H1 (cell line): ENCODE data around the gene TBK1. TPM values are rescaled to one million over a fixed set of nuclear protein-coding genes. Genes with fewer than 3 reads are reported as not detected.

ENCODE experiments used
- CTCF ChIA-PET: fragments of 300-600 bp; sonication (Branson Sonifier 250); formaldehyde crosslinking; loops from one replicate; lab custom pipeline; 2021; ENCODE audit not compliant: partially characterized antibody; lab: Charles Lee
- POLR2A ChIA-PET: fragments of 300-600 bp; sonication (Branson Sonifier 250); formaldehyde crosslinking; loops from one replicate; lab custom pipeline; 2021; ENCODE audit warnings: inconsistent platforms; ENCODE audit not compliant: partially characterized antibody; lab: Charles Lee
- DNase-seq, 2 experiments: peaks; one replicate each; pipeline versions ENCODE4 v3.0.0 to v3.0.0-alpha.2; 2010 to 2022; ENCODE audit warnings: low spot score in 2 of 2, low read depth in 1 of 2, mixed read lengths in 1 of 2
- FAIRE-seq: peaks from 2 replicates; lab custom pipeline; 2011; peaks lifted over from hg19 to GRCh38; lab: Jason Lieb, UNC
- H2AFZ ChIP-seq: 2 replicates; pipeline ENCODE4 v1.8.1; 2012; ENCODE audit warnings: low read length, inconsistent platforms
- H2AK5ac ChIP-seq: 2 replicates; pipeline ENCODE4 v1.6.1; 2013; ENCODE audit warnings: low read depth, low read length
- H2BK120ac ChIP-seq: replicated peaks from 2 replicates; pipeline ENCODE3; 2013; ENCODE audit warnings: low read depth, low read length, inconsistent platforms
- H2BK12ac ChIP-seq: 2 replicates; pipeline ENCODE4 v1.6.1; 2013; ENCODE audit warnings: low read depth, low read length
- H2BK15ac ChIP-seq: 2 replicates; pipeline ENCODE4 v1.6.1; 2013; ENCODE audit warnings: low read length
- H2BK20ac ChIP-seq: 2 replicates; pipeline ENCODE4 v1.6.1; 2013; ENCODE audit warnings: low read length
- H2BK5ac ChIP-seq: 2 replicates; pipeline ENCODE4 v1.6.1; 2013; ENCODE audit warnings: low read depth, low read length
- H3K14ac ChIP-seq: 2 replicates; pipeline ENCODE4 v1.6.1; 2013; ENCODE audit warnings: inconsistent platforms; ENCODE audit not compliant: insufficient read length
- H3K18ac ChIP-seq: 2 replicates; pipeline ENCODE4 v1.6.1; 2013; ENCODE audit warnings: low read length; ENCODE audit errors: extremely low read depth
- H3K23ac ChIP-seq: 2 replicates; pipeline ENCODE4 v1.6.1; 2013; ENCODE audit warnings: inconsistent platforms; ENCODE audit not compliant: insufficient read length
- H3K23me2 ChIP-seq: 2 replicates; pipeline ENCODE4 v1.6.1; 2013; ENCODE audit warnings: low read depth, low read length
- H3K27ac ChIP-seq: 2 replicates; pipeline ENCODE4 v1.6.1; 2011; ENCODE audit warnings: low read depth, low read length, inconsistent platforms
- H3K27me3 ChIP-seq, 4 experiments: replicated peaks in 1 of 4; 1 replicate in 1 of 4; 2 replicates in 3 of 4; pipeline versions ENCODE4 v1.6.1 to v1.8.1; 2011 to 2013; ENCODE audit warnings: low read length in 3 of 4, mild to moderate bottlenecking in 3 of 4, inconsistent platforms in 2 of 4, mixed read lengths in 2 of 4, moderate library complexity in 1 of 4; ENCODE audit not compliant: control insufficient read depth in 3 of 4, insufficient read depth in 3 of 4; ENCODE audit errors: extremely low read depth in 1 of 4
- H3K36me3 ChIP-seq, 4 experiments: 2 replicates each; pipeline versions ENCODE4 v1.6.1 to v1.8.1; 2011 to 2013; ENCODE audit warnings: mild to moderate bottlenecking in 4 of 4, low read length in 3 of 4, moderate library complexity in 2 of 4, control low read depth in 1 of 4, inconsistent platforms in 1 of 4; ENCODE audit not compliant: insufficient read depth in 4 of 4, control insufficient read depth in 2 of 4
- H3K4ac ChIP-seq: replicated peaks from 2 replicates; pipeline ENCODE3; 2013; ENCODE audit warnings: low read length, low read depth, mixed read lengths, inconsistent platforms; ENCODE audit not compliant: insufficient read length
- H3K4me1 ChIP-seq, 4 experiments: replicated peaks in 1 of 4; 1 replicate in 1 of 4; 2 replicates in 3 of 4; pipeline versions ENCODE4 v1.6.1 to v1.8.1; 2011 to 2013; ENCODE audit warnings: low read length in 3 of 4, inconsistent platforms in 2 of 4, mixed read lengths in 1 of 4; ENCODE audit not compliant: insufficient read depth in 4 of 4, control insufficient read depth in 3 of 4
- H3K4me2 ChIP-seq, 2 experiments: 2 replicates each; pipeline versions ENCODE4 v1.6.1 to v1.8.1; 2011 to 2013; ENCODE audit warnings: low read depth in 2 of 2, low read length in 2 of 2, control low read depth in 1 of 2, inconsistent platforms in 1 of 2, mild to moderate bottlenecking in 1 of 2; ENCODE audit not compliant: insufficient read depth in 1 of 2
- H3K4me3 ChIP-seq, 4 experiments: fragments of 200-600, 300-600 bp in 1 of 4; sonication (generic), shearing (Covaris generic), sonication (Bioruptor Twin) in 1 of 4; 2 replicates each; pipeline versions ENCODE4 v1.5.1 to v1.8.1; 2011 to 2016; ENCODE audit warnings: low read length in 4 of 4, low read depth in 3 of 4, control low read depth in 2 of 4, inconsistent platforms in 2 of 4, mild to moderate bottlenecking in 2 of 4, mixed read lengths in 1 of 4, moderate library complexity in 1 of 4; ENCODE audit not compliant: insufficient read depth in 2 of 4; ENCODE audit errors: extremely low read depth in 1 of 4
- H3K56ac ChIP-seq: replicated peaks from 2 replicates; pipeline ENCODE3; 2013; ENCODE audit warnings: low read depth, mild to moderate bottlenecking, mixed read lengths, low read length, inconsistent platforms; ENCODE audit not compliant: insufficient read length
- H3K79me1 ChIP-seq: 2 replicates; pipeline ENCODE4 v1.6.1; 2013; ENCODE audit warnings: low read depth, low read length, control low read depth
- H3K79me2 ChIP-seq, 2 experiments: 2 replicates each; pipeline versions ENCODE4 v1.6.1 to v1.8.1; 2012 to 2013; ENCODE audit warnings: low read length in 2 of 2, mild to moderate bottlenecking in 2 of 2, inconsistent platforms in 1 of 2; ENCODE audit not compliant: insufficient read depth in 2 of 2, control insufficient read depth in 1 of 2
- H3K9ac ChIP-seq, 4 experiments: replicated peaks in 1 of 4; 1 replicate in 1 of 4; 2 replicates in 3 of 4; pipeline versions ENCODE4 v1.6.1 to v1.8.1; 2011 to 2013; ENCODE audit warnings: low read depth in 3 of 4, low read length in 3 of 4, control low read depth in 2 of 4, mild to moderate bottlenecking in 2 of 4, moderate library complexity in 2 of 4, inconsistent platforms in 1 of 4; ENCODE audit errors: extremely low read depth in 1 of 4
- H3K9me3 ChIP-seq, 2 experiments: 2 replicates each; pipeline versions ENCODE4 v1.6.1 to v1.8.1; 2012 to 2013; ENCODE audit warnings: mild to moderate bottlenecking in 2 of 2, moderate library complexity in 2 of 2, control low read depth in 1 of 2, inconsistent platforms in 1 of 2, low read depth in 1 of 2, low read length in 1 of 2, mixed read lengths in 1 of 2; ENCODE audit not compliant: insufficient read depth in 2 of 2
- H4K20me1 ChIP-seq, 2 experiments: replicated peaks in 1 of 2; 2 replicates each; pipeline versions ENCODE3 to v1.8.1; 2011 to 2013; ENCODE audit warnings: inconsistent platforms in 2 of 2, low read length in 2 of 2, mild to moderate bottlenecking in 1 of 2; ENCODE audit not compliant: insufficient read depth in 2 of 2, control insufficient read depth in 1 of 2
- H4K5ac ChIP-seq: 2 replicates; pipeline ENCODE4 v1.6.1; 2013; ENCODE audit warnings: low read length, low read depth, mixed read lengths, inconsistent platforms; ENCODE audit not compliant: insufficient read length
- H4K8ac ChIP-seq: 2 replicates; pipeline ENCODE4 v1.8.0; 2013; ENCODE audit warnings: mild to moderate bottlenecking, moderate library complexity, low read length, inconsistent platforms; ENCODE audit not compliant: insufficient read depth; ENCODE audit errors: extremely low read depth
- H4K91ac ChIP-seq: replicated peaks from 2 replicates; pipeline ENCODE3; 2013; ENCODE audit warnings: low read length, mixed read lengths, inconsistent platforms; ENCODE audit not compliant: insufficient read length
- CTBP2 ChIP-seq: IDR thresholded peaks from 2 replicates; pipeline ENCODE4 v1.7.0; 2011; ENCODE audit warnings: borderline replicate concordance, mild to moderate bottlenecking, moderate library complexity, mixed read lengths, low read length; ENCODE audit not compliant: insufficient read depth, insufficient read length
- HDAC2 ChIP-seq, 2 experiments: fragments of 300-600 bp in 1 of 2; sonication (generic) in 1 of 2; IDR thresholded peaks; 2 replicates each; pipeline ENCODE4 v1.6.1; 2011 to 2012; ENCODE audit warnings: low read depth in 2 of 2, low read length in 2 of 2, mild to moderate bottlenecking in 2 of 2, moderate library complexity in 2 of 2, borderline replicate concordance in 1 of 2, inconsistent platforms in 1 of 2
- KDM1A ChIP-seq: fragments of 200-600, 300-600 bp; sonication (generic); IDR thresholded peaks from 2 replicates; pipeline ENCODE4 v1.7.1; 2016; ENCODE audit warnings: mild to moderate bottlenecking, low read length, borderline replicate concordance
- WGBS, 2 experiments: shearing (Covaris generic) in 1 of 2; methylation state at CpG; one replicate each; pipeline versions ENCODE4 v1.1.6 to v1.1.7; 2013 to 2015; ENCODE audit warnings: low lambda C conversion rate in 2 of 2, mixed read lengths in 2 of 2, inconsistent platforms in 1 of 2, low coverage in 1 of 2, missing lambda C conversion rate in 1 of 2; ENCODE audit not compliant: insufficient replicate concordance in 2 of 2, insufficient coverage in 1 of 2, insufficient read length in 1 of 2; ENCODE audit errors: extremely low coverage in 1 of 2, missing lambda C conversion rate in 1 of 2; 5-methylcytosine and 5-hydroxymethylcytosine counted together
- polyA plus RNA-seq, 7 experiments: library from polyadenylated mRNA; depleted of rRNA in 3 of 7; stranded (reverse) in 5 of 7; unstranded in 2 of 7; fragments of >200 nt in 5 of 7; fragments of 200-250 nt in 2 of 7; gene quantifications; 1 replicate in 5 of 7; 2 replicates in 1 of 7; 4 replicates in 1 of 7; pipeline versions ENCODE4 v1.2.1 to v1.2.3, GENCODE V29; 2011 to 2013; ENCODE audit warnings: missing spikeins in 2 of 7, mixed read lengths in 2 of 7
- total RNA-seq: library from RNA; stranded (reverse); fragmentation: NEBNext Ultra II Directional; extraction: Animal tissue kit (Norgen Biotek cat#: 25700); gene quantifications from 2 replicates; pipeline ENCODE4 v1.2.1, GENCODE V29; 2021

Gene TBK1
- total and polyA plus RNA-seq, 2 of the 8 experiments (the other 6 are each of a cell fraction or from before 2014, with no cell fraction given), result 5.3 to 20.4 TPM

- H3K36me3 ChIP-seq, result no peaks in the 10 kb centered on the region
- 100% methylated on average over 1 of the region's 1 CpG; no CpG with 5 or more reads in 1 of the 2 experiments for WGBS, 2 experiments
- H2BK120ac ChIP-seq, result no peak overlapping the region
- no peak overlapping the region for H4K91ac ChIP-seq
- no peak overlapping the region for H3K9ac ChIP-seq
- no peak overlapping the region for H4K5ac ChIP-seq
- H3K23me2 ChIP-seq, result no peaks in the 10 kb centered on the region
- H2BK12ac ChIP-seq, result no peak overlapping the region
- H3K4me3 ChIP-seq, result no peak overlapping the region
- H3K4me2 ChIP-seq, result no peak overlapping the region
- H2AK5ac ChIP-seq, result no peak overlapping the region
- H2BK5ac ChIP-seq, result no peak overlapping the region
- peaks cover 0 to 3% (median 0%) of the 10 kb centered on the region in 4 experiments; a peak in 3 of 7 replicates for H3K4me1 ChIP-seq
- no peak overlapping the region for H3K56ac ChIP-seq
- TF ChIP-seq KDM1A (peak; percentile 23; the same call in 1 of the 2 replicates), CTBP2 (no peak), HDAC2 (IDR thresholded peaks at IDR 0.05; ENCODE audit: borderline replicate concordance in 1 of 2, low read depth in 2 of 2, low read length in 2 of 2) (peak in 1 of 2 experiments; percentile 32; a peak in 1 of 4 replicates)
- TF ChIP-seq, all 59 proteins: peak for 2
- H3K4ac ChIP-seq, result no peak overlapping the region
- no peaks in the 10 kb centered on the region for H4K20me1 ChIP-seq
- H3K79me2 ChIP-seq, result no peaks in the 10 kb centered on the region
- no peaks in the 10 kb centered on the region for H3K79me1 ChIP-seq
- no peak overlapping the region for H3K18ac ChIP-seq
- H3K27me3 ChIP-seq, result no peaks in the 10 kb centered on the region
- H3K9me3 ChIP-seq, result no peaks in the 10 kb centered on the region
- no peak overlapping the region for H2AFZ ChIP-seq
- CTCF ChIA-PET, result interaction anchor here (0.6 to 6.0 kb wide), 56 partner anchors 8 to 237 kb away, joined by 3 to 132 read pairs (median 5); no protein-coding TSS in a partner anchor
- DNase-seq, result no peak
- H2BK15ac ChIP-seq, result no peak overlapping the region
- no peak overlapping the region for H2BK20ac ChIP-seq
- POLR2A ChIA-PET, result interaction anchor here (1.0 kb wide), 1 partner anchor 11 kb away, joined by 4 read pairs; no protein-coding TSS in a partner anchor
- no peak overlapping the region for H3K14ac ChIP-seq
- no peak for FAIRE-seq
- H4K8ac ChIP-seq, result no peak overlapping the region
- no peak overlapping the region for H3K27ac ChIP-seq
- H3K23ac ChIP-seq, result no peak overlapping the region
Observed at GRCh38 chr12:64549108-64549507, 97.2 kb downstream of the TBK1 start.
